GM13977 (cell line): Measurements from ENCODE around the gene LPXN.

Source experiments
- DNase-seq: peaks from one replicate; pipeline ENCODE4 v3.0.0; 2012; ENCODE audit warnings: low spot score
- CTCF ChIP-seq: IDR thresholded peaks from 2 replicates; pipeline ENCODE4 v1.5.1; 2012; ENCODE audit warnings: mild to moderate bottlenecking, control low read depth; ENCODE audit not compliant: insufficient read depth; ENCODE audit errors: extremely low read depth, missing control alignments
- in situ Hi-C: fragments of 300-500 bp; cut with MboI; formaldehyde crosslinking; loops from one replicate; pipeline ENCODE4 v1.12.0; 2022; ENCODE audit warnings: low sequenced_read_pairs, low pct_unique_long_range_greater_than_20kb, mixed read lengths, inconsistent platforms; ENCODE audit not compliant: unreplicated experiment

LPXN gene

GRCh38 chr11:58575377-58576020 lies at the start of gene LPXN:
Gene LPXN (minus strand): TSS chr11:58575856. CDS start chr11:58575772, 84 bp downstream.
- peak; percentile 25 for DNase-seq
- peak; percentile 41 for TF ChIP-seq CTCF
- in situ Hi-C loops, result no loop called here

- in situ Hi-C loops, result no loop called here
- TF ChIP-seq CTCF, result no peak
- DNase-seq, result no peak
Observed at GRCh38 chr11:58625086-58625485, 49.4 kb upstream of the LPXN start.

GRCh38 chr11:58622344-58622743 lies 46.7 kb upstream of the LPXN start, which contains the start of gene CNTF:
Gene CNTF (plus strand): TSS chr11:58622665. CDS start chr11:58622753, 88 bp downstream.
- in situ Hi-C loops, result no loop called here
- no peak for DNase-seq
- TF ChIP-seq CTCF, result no peak

- in situ Hi-C loops, result no loop called here
- TF ChIP-seq CTCF, result no peak
Observed at GRCh38 chr11:58621586-58622262, 46.1 kb upstream of the LPXN start.

GRCh38 chr11:58617976-58618557 lies 42.4 kb upstream of the LPXN start:
- no peak for DNase-seq
- peak; percentile 48 for TF ChIP-seq CTCF
- in situ Hi-C loops, result no loop called here

More at GRCh38 chr11:58621586-58622262, 46.1 kb upstream of the LPXN start:
- peak; percentile 9 for DNase-seq

GRCh38 chr11:58616594-58616993 lies 40.9 kb upstream of the LPXN start:
- DNase-seq, result no peak
- no peak for TF ChIP-seq CTCF
- in situ Hi-C loops, result no loop called here
